ENCODE data around the gene RBPJL. TPM values are rescaled to one million over a fixed set of nuclear protein-coding genes. Genes with fewer than 3 reads are reported as not detected.

RBPJL gene
- total and polyA plus RNA-seq, 2 of the 13 experiments (the other 11 are each of a cell fraction or from before 2014, with no cell fraction given) = not detected

DNA sequence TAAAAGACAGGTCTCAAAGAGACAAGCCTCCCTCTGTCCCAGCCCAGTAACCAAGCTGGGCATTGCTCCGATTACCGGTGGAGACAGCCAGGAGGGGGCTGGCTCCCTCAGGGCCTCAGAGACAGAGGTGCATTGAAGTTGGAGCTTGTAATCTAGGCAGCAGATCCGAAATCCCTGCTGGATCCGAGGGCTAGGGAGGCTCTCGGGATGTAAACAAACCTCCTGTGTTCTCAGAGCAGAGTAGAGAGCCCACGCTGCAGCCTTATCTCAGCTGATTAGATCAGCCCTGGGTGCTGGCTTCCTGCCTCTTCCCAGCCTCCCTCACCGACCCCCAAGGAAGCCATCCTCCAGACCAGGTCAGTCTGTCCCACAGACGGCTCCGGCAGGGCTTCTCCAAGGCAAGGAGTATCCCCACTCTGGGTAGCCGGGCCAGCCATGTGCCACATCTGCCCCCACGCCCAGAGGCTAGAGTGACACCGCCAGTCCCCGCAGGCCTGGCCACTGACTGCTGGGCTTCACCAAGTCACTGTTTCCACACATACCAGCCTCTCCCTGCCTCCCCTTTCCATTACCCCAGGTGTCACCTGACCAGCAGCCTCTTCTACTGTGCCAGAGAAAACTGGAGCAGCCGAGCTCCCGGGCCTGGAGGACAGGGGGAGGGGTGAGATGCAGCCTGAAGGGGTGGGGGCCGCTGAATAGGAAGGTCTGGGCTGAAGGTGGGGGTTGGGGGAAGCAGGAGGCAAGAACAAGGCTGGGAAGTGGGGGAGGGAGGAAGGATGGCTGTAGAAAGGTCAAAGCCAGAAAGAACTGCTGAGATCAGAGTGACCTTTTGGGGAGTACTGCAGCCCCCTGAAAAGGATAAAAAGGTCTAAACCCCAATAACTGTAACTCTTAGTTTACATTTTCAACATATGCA, 35.6 kb downstream of the RBPJL start (continued):
- TF ChIP-seq, protein P1, sequence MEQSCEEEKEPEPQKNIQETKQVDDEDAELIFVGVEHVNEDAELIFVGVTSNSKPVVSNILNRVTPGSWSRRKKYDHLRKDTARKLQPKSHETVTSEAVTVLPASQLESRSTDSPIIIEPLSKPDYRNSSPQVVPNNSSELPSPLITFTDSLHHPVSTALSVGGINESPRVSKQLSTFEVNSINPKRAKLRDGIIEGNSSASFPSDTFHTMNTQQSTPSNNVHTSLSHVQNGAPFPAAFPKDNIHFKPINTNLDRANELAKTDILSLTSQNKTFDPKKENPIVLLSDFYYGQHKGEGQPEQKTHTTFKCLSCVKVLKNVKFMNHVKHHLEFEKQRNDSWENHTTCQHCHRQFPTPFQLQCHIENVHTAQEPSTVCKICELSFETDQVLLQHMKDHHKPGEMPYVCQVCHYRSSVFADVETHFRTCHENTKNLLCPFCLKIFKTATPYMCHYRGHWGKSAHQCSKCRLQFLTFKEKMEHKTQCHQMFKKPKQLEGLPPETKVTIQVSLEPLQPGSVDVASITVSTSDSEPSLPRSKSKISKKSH (CRISPR knock-in tag; IDR thresholded peaks at IDR 0.05; ENCODE audit: borderline replicate concordance) = peak; percentile 51; the same call in 1 of the 2 replicates
- TF ChIP-seq HDAC6 (IDR thresholded peaks at IDR 0.05; ENCODE audit: low read depth, low read length) (no peak), SUZ12 (IDR thresholded peaks at IDR 0.05; ENCODE audit: low read depth, low read length) (no peak), FOSL2 (CRISPR knock-in tag; IDR thresholded peaks at IDR 0.05) (no peak), ATRX (CRISPR knock-in tag; IDR thresholded peaks at IDR 0.05; ENCODE audit: borderline replicate concordance) (no peak), JARID2 (CRISPR knock-in tag; IDR thresholded peaks at IDR 0.05; ENCODE audit: insufficient replicate concordance) (no peak), ZFP36L1 (CRISPR knock-in tag; IDR thresholded peaks at IDR 0.05) (peak; percentile 73), ZNF788 (CRISPR knock-in tag; IDR thresholded peaks at IDR 0.05; ENCODE audit: borderline replicate concordance) (peak; percentile 93), ZNF292 (CRISPR knock-in tag; IDR thresholded peaks at IDR 0.05; ENCODE audit: borderline replicate concordance, low read depth) (peak; percentile 87), KAT7 (CRISPR knock-in tag; IDR thresholded peaks at IDR 0.05; ENCODE audit: borderline replicate concordance) (no peak), HMG20B (CRISPR knock-in tag; conservative IDR thresholded peaks at IDR 0.05) (no peak; the same call in 1 of the 2 replicates), HOXA9 (CRISPR knock-in tag; IDR thresholded peaks at IDR 0.05; ENCODE audit: borderline replicate concordance) (no peak), ISX (CRISPR knock-in tag; conservative IDR thresholded peaks at IDR 0.05) (no peak), SMAD1 (CRISPR knock-in tag; IDR thresholded peaks at IDR 0.05; ENCODE audit: borderline replicate concordance, low read depth) (0 out of 2 replicates have a peak, but pooled peaks have one; percentile 22), HIVEP1 (CRISPR knock-in tag; IDR thresholded peaks at IDR 0.05) (no peak), ZFP62 (CRISPR knock-in tag; IDR thresholded peaks at IDR 0.05) (no peak), EEA1 (CRISPR knock-in tag; IDR thresholded peaks at IDR 0.05; ENCODE audit: borderline replicate concordance) (peak; percentile 54; the same call in 1 of the 2 replicates), ZNF121 (CRISPR knock-in tag; IDR thresholded peaks at IDR 0.05) (peak; percentile 19; the same call in 1 of the 2 replicates), ZNF256 (CRISPR knock-in tag; conservative IDR thresholded peaks at IDR 0.05) (no peak)
- TF ChIP-seq, protein P2, sequence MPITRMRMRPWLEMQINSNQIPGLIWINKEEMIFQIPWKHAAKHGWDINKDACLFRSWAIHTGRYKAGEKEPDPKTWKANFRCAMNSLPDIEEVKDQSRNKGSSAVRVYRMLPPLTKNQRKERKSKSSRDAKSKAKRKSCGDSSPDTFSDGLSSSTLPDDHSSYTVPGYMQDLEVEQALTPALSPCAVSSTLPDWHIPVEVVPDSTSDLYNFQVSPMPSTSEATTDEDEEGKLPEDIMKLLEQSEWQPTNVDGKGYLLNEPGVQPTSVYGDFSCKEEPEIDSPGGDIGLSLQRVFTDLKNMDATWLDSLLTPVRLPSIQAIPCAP (CRISPR knock-in tag; IDR thresholded peaks at IDR 0.05; ENCODE audit: low read depth) = no peak
- TF ChIP-seq, protein P3, sequence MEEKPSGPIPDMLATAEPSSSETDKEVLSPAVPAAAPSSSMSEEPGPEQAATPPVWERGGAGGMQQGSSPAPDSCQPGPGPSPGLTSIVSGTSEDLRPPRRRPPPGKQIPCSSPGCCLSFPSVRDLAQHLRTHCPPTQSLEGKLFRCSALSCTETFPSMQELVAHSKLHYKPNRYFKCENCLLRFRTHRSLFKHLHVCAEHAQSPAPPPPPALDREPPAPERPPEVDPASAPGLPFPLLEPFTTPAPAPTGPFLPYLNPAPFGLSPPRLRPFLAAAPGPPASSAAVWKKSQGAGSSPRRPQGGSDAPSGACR (CRISPR knock-in tag; IDR thresholded peaks at IDR 0.05) = no peak
- TF ChIP-seq, protein P4, sequence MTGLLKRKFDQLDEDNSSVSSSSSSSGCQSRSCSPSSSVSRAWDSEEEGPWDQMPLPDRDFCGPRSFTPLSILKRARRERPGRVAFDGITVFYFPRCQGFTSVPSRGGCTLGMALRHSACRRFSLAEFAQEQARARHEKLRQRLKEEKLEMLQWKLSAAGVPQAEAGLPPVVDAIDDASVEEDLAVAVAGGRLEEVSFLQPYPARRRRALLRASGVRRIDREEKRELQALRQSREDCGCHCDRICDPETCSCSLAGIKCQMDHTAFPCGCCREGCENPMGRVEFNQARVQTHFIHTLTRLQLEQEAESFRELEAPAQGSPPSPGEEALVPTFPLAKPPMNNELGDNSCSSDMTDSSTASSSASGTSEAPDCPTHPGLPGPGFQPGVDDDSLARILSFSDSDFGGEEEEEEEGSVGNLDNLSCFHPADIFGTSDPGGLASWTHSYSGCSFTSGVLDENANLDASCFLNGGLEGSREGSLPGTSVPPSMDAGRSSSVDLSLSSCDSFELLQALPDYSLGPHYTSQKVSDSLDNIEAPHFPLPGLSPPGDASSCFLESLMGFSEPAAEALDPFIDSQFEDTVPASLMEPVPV (CRISPR knock-in tag; IDR thresholded peaks at IDR 0.05) = peak; percentile 73; the same call in 1 of the 2 replicates
- TF ChIP-seq, protein P5, sequence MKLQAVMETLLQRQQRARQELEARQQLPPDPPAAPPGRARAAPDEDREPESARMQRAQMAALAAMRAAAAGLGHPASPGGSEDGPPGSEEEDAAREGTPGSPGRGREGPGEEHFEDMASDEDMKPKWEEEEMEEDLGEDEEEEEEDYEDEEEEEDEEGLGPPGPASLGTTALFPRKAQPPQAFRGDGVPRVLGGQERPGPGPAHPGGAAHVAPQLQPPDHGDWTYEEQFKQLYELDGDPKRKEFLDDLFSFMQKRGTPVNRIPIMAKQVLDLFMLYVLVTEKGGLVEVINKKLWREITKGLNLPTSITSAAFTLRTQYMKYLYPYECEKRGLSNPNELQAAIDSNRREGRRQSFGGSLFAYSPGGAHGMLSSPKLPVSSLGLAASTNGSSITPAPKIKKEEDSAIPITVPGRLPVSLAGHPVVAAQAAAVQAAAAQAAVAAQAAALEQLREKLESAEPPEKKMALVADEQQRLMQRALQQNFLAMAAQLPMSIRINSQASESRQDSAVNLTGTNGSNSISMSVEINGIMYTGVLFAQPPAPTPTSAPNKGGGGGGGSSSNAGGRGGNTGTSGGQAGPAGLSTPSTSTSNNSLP (IDR thresholded peaks at IDR 0.05; ENCODE audit: low read depth, low read length) = no peak

All from HepG2 (cell line).